Erythroblast (primary cell): ENCODE measurements around the gene ACOT7.

ENCODE experiments used
- DNase-seq, 2 experiments: peaks; one replicate each; lab custom pipeline; 2025; lab: John Stamatoyannopoulos, UW
- GATA1 ChIP-seq: IDR thresholded peaks from 2 replicates; pipeline ENCODE4 v1.6.1; 2011; ENCODE audit warnings: low read depth, mild to moderate bottlenecking, control low read depth, low read length, moderate library complexity
- POLR2A ChIP-seq: IDR thresholded peaks from 2 replicates; pipeline ENCODE4 v1.6.1; 2011; ENCODE audit warnings: mild to moderate bottlenecking, low read length

The ACOT7 gene

DNA sequence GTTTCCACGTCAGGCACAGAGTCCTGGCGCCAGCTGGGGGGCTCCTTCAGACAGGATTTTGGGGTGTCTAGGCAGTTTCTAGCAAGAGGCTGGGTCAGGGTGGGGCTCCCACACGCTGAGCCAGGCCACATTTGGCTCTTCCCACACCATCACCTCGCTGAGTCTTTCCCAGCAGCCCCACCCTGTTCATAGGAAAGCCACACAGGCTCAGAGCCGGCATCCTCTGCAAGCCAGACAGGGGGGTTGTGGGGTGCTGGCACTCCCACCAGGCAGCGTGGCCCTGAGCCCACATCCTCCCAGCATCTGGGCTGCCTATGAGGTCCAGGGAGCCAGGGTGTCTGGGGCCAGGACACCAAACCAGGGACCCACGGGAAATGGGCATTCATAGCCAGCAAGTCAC, 129.9 kb downstream of the ACOT7 start:
- no peak for TF ChIP-seq POLR2A
- no peak for TF ChIP-seq GATA1
- no peak for DNase-seq

DNA sequence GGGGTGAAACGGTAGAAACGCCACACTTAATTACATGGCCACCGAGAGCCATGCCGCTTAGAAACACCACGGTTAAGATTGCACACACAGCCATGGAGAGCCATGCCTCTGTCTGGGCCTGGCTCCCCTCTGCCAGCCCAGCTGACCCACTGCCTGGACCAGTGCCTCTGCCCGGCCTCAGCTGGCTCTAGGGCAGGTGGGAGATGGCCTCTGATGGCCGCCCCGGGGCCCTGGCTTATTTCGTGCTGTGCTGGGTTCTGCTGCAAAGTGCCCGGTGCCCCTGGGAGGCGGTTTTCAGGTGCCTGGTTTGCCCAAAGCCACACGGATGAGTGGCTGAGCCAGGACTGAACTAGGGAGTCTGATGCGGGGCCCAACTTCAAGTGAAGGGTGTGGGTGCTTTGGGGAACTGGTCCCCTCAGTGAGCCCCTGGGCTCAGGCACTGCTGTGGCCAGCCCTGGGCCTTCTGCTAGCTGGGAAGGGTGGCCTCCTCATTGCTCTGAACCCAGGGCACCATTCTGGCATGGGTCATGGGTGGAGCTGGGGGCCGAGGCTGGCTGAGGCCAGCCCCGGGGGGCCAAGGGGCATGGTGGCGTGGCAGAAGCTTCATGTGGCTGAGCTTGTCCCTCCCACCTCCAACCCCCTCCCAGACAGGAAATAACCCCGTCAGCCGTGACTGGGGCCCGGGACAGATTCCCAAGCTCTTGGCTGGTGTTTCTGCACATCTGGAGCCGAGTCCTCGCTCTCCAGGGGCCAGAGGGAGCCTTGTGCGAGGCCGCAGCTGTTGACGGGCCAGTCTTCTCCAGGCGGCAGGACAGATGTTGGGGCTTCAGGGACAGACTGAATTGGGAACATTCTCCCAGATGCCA, 130.8 kb downstream of the ACOT7 start:
- DNase-seq, result no peak
- TF ChIP-seq GATA1 (no peak), POLR2A (no peak)

DNA sequence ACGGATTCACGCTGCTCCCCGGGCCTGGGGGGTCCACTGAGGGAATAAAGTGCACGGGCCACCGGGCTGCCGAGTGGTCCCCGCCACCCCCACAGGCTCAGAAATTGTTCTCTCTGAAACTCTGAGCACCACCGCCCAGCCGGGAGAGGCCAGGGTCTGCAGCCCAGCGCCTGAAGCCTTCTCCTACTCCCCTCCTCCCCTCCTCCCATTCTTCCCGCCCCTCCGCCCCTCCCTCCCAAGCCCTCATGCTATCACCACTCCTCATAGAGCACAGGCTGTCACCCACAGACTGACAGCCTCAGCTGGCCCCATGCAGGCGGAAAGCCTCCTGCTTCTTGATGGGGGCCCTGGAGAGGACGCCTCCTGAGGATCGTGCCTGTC, 132.0 kb downstream of the ACOT7 start:
- no peak for DNase-seq
- TF ChIP-seq POLR2A (no peak), GATA1 (no peak)

DNA sequence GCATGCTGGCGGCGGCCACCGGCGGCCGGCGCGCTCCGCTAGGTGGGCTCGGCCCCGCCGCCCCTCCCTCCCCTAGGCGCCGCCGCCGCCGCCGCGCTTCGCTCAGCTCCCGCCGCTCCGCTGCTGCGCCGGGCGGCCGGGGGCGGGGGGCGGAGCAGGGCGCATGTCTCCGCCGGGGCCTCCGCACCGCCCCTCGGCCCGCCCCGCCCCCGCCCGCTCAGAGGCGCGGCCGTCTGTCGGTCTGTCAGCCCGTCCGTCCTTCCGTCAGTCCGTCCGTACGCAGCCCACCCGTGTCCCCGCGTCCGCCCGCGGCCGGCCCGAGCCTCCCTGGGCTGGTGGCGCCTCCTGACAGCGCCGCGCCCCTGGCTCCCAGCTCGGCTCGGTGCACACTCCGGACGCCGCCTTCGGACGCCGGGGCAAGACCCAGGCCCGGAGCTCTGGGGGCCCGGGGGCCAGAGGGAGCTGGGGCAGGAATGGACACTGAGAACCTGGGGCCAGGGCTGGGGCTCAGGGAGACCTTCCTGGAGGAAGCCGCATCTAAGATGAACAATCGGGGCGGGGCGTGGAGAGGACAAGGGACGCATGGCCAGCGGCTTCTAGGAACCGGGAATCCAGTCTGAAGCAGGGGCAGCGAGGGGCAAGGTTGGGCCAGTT, 132.5 kb downstream of the ACOT7 start, which contains the start of gene GPR153:
TSS of gene GPR153 (minus strand) at position 138 of the 654 bp plus-strand sequence. CDS start 6,193 bp downstream, outside the sequence.
- TF ChIP-seq GATA1, result no peak
- TF ChIP-seq POLR2A, result no peak

DNA sequence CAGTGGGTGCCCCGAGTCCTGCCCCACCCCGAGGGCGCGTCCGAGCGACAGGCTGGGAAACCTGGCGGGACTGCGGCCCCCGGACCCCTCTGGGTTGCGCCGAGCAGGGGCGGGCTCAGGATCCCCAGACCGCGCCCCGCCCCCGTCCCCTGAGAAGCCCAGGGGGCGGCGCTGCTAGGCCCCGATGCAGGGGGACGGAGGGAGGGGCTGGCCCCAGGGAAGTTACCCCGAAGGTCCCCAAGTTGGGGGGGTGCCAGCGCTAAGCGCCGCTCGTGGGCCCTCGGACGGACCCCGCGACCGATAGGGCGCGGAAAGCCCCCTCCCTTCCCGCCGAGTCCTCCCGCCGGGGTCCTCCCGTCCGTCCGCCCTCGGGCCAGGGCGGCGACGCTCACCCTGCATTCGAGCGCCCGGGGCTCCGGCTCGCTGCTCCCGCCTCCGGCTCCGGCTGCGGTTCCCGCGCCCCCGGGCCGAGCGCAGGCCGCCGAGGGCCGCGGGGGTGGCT, 133.1 kb downstream of the ACOT7 start:
- peak; percentile 47 to 49 for DNase-seq
- TF ChIP-seq POLR2A (no peak), GATA1 (no peak)

More for the DNA sequence above, 132.5 kb downstream of the ACOT7 start, which contains the start of gene GPR153:
- peak; percentile 70 to 76 for DNase-seq

DNA sequence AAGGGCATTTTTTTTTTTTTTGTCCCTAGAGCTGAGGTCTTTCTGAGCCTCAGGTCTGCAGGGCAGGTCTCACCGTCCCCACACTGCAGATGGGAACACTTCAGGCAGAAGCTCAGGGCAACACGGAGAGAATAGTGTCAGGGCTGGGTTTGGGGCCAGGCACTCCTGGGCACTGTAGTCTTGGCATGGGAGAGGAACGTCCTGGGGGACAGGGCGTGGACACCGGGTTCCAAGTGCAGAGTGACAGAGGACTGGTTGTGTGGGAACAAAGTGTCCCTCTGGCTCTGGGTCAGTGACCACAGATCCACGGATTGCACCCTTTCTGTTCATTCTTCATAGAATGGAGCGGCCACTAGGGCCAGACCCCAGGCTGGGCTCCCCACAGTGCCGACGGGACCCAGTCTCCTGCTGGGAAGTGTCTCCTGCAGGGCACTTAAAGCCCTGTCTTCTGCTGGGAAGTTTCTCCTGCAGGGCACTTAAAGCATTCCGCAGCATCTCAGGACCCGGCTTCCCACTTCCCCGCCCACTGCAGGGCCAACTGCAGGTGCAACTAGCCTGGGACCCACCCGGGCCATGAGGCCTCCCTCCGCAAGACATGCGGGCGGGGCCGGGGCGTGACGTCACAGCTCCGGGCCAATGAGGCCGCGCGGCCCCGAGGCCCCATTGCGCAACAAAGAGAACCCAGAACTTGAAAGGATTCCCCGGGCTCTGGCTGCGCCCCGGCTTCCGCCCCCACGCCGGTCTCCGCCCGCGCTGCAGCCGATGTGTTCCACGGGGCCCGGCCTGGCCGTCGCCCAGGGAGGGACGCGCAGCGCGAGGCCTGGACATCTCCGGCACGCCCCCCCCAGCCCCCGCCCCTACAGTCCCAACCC, 133.8 kb downstream of the ACOT7 start:
- peak; percentile 84 to 89 for DNase-seq
- no peak for TF ChIP-seq GATA1
- TF ChIP-seq POLR2A, result no peak

DNA sequence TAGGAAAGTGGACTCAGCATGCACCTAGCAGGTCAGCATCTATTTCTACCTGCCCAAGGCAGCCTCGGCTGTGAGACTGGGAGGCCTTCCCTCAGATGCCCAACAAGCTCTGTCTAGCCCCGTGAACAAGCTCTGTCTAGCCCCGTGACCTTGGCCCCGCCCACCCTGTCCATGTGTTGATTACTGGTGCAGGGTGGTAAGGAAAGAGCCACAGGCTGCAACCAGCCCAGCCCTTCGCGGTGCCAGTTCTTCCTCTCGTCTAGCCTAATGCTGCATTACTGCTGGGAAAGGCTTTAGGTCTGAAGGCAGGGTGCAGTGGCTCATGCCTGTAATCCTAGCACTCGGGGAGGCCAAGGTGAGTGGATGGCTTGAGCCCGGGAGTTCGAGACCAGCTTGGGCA, 134.9 kb downstream of the ACOT7 start:
- DNase-seq, result peak; percentile 42 to 49
- no peak for TF ChIP-seq POLR2A
- no peak for TF ChIP-seq GATA1

DNA sequence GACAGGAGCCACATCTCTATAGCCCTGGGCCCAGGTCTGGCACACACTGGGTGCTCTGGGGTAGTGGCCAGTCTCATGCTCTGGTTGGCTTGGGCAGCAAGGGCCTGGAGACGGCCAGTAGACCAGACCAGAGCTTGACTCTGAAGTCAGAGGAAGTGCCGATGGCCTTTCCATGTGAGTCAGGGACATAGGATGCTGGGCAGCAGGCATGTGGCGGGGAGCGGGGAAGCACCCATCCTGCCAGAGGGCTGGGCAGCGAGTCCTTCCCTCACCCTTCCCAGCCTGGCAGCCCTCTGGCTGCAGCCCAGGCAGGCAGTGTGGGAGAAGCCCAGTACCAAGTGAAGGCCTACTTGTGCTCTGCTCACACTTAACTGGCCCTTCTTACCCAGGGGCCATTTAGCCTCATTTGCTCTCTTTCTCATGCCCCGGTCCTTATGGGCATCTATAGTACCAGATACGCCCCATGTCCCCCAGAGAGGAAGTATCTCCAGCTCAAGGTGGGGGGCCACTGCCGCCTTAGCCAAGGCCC, 136.0 kb downstream of the ACOT7 start:
- DNase-seq, result no peak
- no peak for TF ChIP-seq POLR2A
- no peak for TF ChIP-seq GATA1

DNA sequence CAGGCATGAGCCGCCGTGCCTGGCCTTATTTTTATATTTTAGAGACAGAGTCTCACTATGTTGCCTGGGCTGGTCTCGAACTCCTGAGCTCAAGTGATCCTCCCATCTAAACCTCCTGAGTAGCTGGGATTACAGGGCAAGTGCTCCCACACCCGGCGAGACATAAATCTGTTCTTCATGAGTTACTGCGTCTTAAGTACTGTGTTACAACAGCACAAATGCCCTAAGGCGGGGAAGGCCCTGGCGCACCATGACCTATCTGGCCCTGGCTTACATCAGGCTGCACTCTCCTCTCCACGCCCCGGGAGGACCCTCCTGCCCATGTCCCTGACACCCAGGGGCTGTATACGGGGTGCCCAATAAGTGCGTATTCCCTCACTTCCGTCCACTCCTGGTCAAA, 136.9 kb downstream of the ACOT7 start:
- TF ChIP-seq POLR2A, result no peak
- no peak for TF ChIP-seq GATA1
- no peak for DNase-seq

DNA sequence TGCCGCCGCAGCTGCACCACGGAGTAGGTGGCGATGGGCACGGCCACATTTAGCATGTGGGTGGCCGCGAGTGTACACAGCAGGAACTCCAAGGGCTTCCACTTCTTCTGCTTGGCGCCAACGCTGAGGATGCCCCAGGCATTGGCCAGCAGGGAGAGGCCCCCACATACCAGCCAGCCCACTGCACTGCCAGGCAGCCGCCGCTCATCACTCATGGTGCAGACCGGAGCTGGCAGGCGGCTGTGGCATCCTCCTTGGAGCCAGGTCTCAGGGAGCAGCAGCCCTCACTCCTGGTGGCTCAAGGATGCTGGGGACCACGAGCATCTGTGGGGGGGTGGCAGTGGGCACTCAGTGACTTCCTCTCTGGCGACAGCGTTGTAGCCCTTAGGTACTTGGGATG, 138.9 kb downstream of the ACOT7 start:
- TF ChIP-seq POLR2A (no peak), GATA1 (no peak)
- no peak for DNase-seq

DNA sequence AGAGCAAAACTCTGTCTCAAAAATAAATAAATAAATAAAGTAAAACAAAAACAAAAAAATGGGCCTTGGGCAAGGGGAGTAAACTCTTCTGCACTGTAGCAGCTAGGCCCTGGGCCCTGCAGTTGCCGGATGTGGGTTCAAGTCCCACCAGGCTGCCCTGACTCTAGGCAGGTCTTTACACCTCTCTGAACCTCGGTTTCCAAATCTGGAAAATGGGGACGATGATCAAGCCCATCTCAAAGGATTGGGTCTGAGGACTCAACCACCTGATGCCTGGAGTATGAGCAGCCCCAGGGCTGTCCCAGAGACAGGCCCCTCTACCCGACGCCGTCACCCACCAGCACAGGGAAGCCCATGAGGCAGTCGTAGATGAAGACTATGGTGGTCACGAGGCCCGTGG, 140.2 kb downstream of the ACOT7 start:
- TF ChIP-seq GATA1 (no peak), POLR2A (no peak)
- no peak for DNase-seq

DNA sequence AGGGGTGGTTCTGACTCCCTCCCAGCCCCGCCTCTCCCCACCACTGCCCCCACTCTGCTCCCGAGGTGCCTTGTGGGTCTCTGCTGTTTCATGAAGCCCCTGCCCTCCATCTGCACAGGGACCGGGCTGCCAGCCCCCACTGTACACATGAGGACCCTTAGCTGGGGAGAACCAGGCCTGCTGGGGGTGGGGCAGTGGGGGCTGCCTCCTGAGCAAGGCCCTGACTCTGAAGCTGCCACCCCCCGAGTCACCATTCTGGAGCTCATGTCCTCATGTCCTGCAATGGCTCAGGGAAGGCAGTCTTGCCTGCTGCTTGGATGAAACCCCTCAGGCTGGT, 141.2 kb downstream of the ACOT7 start:
- TF ChIP-seq POLR2A, result no peak
- TF ChIP-seq GATA1, result no peak
- no peak for DNase-seq
